Stomach smooth muscle (tissue), 2 donors: Measurements from ENCODE around the gene EGFR.
"Not testable (repeated sequence)": the region's sequence is repeated elsewhere in the genome, so short reads cannot be mapped to it uniquely, and the experiment has no call there.

ENCODE experiments used
- H3K27ac ChIP-seq: one replicate; pipeline ENCODE4 v1.7.0; 2013; ENCODE audit warnings: mild to moderate bottlenecking, low read length, inconsistent platforms
- H3K27me3 ChIP-seq, 2 donors: one replicate each; pipeline ENCODE4 v1.7.0; 2013; ENCODE audit warnings: low read length in 2 of 2; ENCODE audit not compliant: insufficient read depth in 2 of 2, control insufficient read depth in 1 of 2
- H3K36me3 ChIP-seq, 2 donors: one replicate each; pipeline ENCODE4 v1.7.0; 2013; ENCODE audit warnings: low read length in 2 of 2; ENCODE audit not compliant: control insufficient read depth in 2 of 2, insufficient read depth in 2 of 2
- H3K4me1 ChIP-seq: one replicate; pipeline ENCODE4 v1.7.0; 2013; ENCODE audit warnings: low read length; ENCODE audit not compliant: control insufficient read depth, insufficient read depth
- H3K4me3 ChIP-seq, 2 donors: one replicate each; pipeline ENCODE4 v1.7.0; 2013; ENCODE audit warnings: low read length in 2 of 2
- H3K9ac ChIP-seq, 2 donors: one replicate each; pipeline ENCODE4 v1.7.0; 2013; ENCODE audit warnings: low read length in 2 of 2, mild to moderate bottlenecking in 1 of 2
- H3K9me3 ChIP-seq, 2 donors: one replicate each; pipeline ENCODE4 v1.7.0; 2013; ENCODE audit warnings: low read length in 2 of 2; ENCODE audit not compliant: control insufficient read depth in 2 of 2
- donor health status: healthy.
- donor health status: Pancreatic carcinoma.

EGFR gene

GRCh38 chr7:55160539-55160938 is 141.7 kb downstream of the EGFR start:
- no peaks in the 10 kb centered on the region for H3K27me3 ChIP-seq
- no peaks in the 10 kb centered on the region for H3K9me3 ChIP-seq
- H3K9ac ChIP-seq = no peak overlapping the region
- no peak overlapping the region for H3K4me3 ChIP-seq
- H3K36me3 ChIP-seq = peaks cover 51 to 78% of the 10 kb centered on the region in 2 donors
- no peaks in the 10 kb centered on the region for H3K4me1 ChIP-seq
- no peak overlapping the region for H3K27ac ChIP-seq

GRCh38 chr7:55161154-55161687 is 142.4 kb downstream of the EGFR start:
- no peak overlapping the region for H3K9ac ChIP-seq
- H3K4me1 ChIP-seq = no peaks in the 10 kb centered on the region
- H3K9me3 ChIP-seq = no peaks in the 10 kb centered on the region
- H3K27me3 ChIP-seq = no peaks in the 10 kb centered on the region
- H3K4me3 ChIP-seq = no peak overlapping the region
- H3K36me3 ChIP-seq = peaks cover 47 to 76% of the 10 kb centered on the region in 2 donors
- H3K27ac ChIP-seq = no peak overlapping the region

- peaks cover 43 to 70% of the 10 kb centered on the region in 2 donors for H3K36me3 ChIP-seq
- no peak overlapping the region for H3K9ac ChIP-seq
- no peaks in the 10 kb centered on the region for H3K9me3 ChIP-seq
- H3K4me1 ChIP-seq = no peaks in the 10 kb centered on the region
- no peak overlapping the region for H3K27ac ChIP-seq
- H3K4me3 ChIP-seq = no peak overlapping the region
- no peaks in the 10 kb centered on the region for H3K27me3 ChIP-seq
Observed at GRCh38 chr7:55162476-55162875, 143.7 kb downstream of the EGFR start.

GRCh38 chr7:55163733-55164132 is 144.9 kb downstream of the EGFR start:
- no peaks in the 10 kb centered on the region for H3K4me1 ChIP-seq
- peaks cover 35 to 58% of the 10 kb centered on the region in 2 donors for H3K36me3 ChIP-seq
- H3K9ac ChIP-seq = no peak overlapping the region
- no peak overlapping the region for H3K4me3 ChIP-seq
- no peak overlapping the region for H3K27ac ChIP-seq
- H3K27me3 ChIP-seq = no peaks in the 10 kb centered on the region
- no peaks in the 10 kb centered on the region for H3K9me3 ChIP-seq

- no peak overlapping the region for H3K27ac ChIP-seq
- no peak overlapping the region for H3K4me3 ChIP-seq
- peaks cover 29 to 50% of the 10 kb centered on the region in 2 donors for H3K36me3 ChIP-seq
Observed at GRCh38 chr7:55164527-55164926, 145.7 kb downstream of the EGFR start.

GRCh38 chr7:55165176-55165861 is 146.5 kb downstream of the EGFR start:
- peaks cover 25 to 51% of the 10 kb centered on the region in 2 donors for H3K36me3 ChIP-seq
- H3K27me3 ChIP-seq = no peaks in the 10 kb centered on the region
- no peaks in the 10 kb centered on the region for H3K9me3 ChIP-seq
- H3K4me3 ChIP-seq = no peak overlapping the region
- no peaks in the 10 kb centered on the region for H3K4me1 ChIP-seq
- H3K9ac ChIP-seq = no peak overlapping the region
- H3K27ac ChIP-seq = no peak overlapping the region

More at GRCh38 chr7:55164527-55164926, 145.7 kb downstream of the EGFR start:
- no peaks in the 10 kb centered on the region for H3K9me3 ChIP-seq
- H3K27me3 ChIP-seq = no peaks in the 10 kb centered on the region
- no peaks in the 10 kb centered on the region for H3K4me1 ChIP-seq
- no peak overlapping the region for H3K9ac ChIP-seq

GRCh38 chr7:55167296-55167695 is 148.5 kb downstream of the EGFR start:
- H3K27me3 ChIP-seq, H3K27ac ChIP-seq, H3K4me1 ChIP-seq, H3K4me3 ChIP-seq, H3K9ac ChIP-seq, H3K9me3 ChIP-seq: not testable (repeated sequence)
- peaks cover 30 to 53% of the 10 kb centered on the region in 2 donors for H3K36me3 ChIP-seq

GRCh38 chr7:55170335-55171069 is 151.7 kb downstream of the EGFR start:
- Histone ChIP-seq H3K4me1 (no peaks in the 10 kb centered on the region), H3K9ac (no peak overlapping the region), H3K4me3 (no peak overlapping the region), H3K9me3 (no peaks in the 10 kb centered on the region), H3K36me3 (peaks cover 52 to 59% of the 10 kb centered on the region in 2 donors), H3K27ac (no peak overlapping the region), H3K27me3 (no peaks in the 10 kb centered on the region)

GRCh38 chr7:55171157-55171556 is 152.3 kb downstream of the EGFR start:
- no peaks in the 10 kb centered on the region for H3K4me1 ChIP-seq
- no peaks in the 10 kb centered on the region for H3K9me3 ChIP-seq
- H3K27me3 ChIP-seq = no peaks in the 10 kb centered on the region
- no peak overlapping the region for H3K27ac ChIP-seq
- no peak overlapping the region for H3K4me3 ChIP-seq
- peaks cover 54% of the 10 kb centered on the region in 2 donors for H3K36me3 ChIP-seq
- no peak overlapping the region for H3K9ac ChIP-seq

- Histone ChIP-seq H3K9me3 (no peaks in the 10 kb centered on the region), H3K9ac (no peak overlapping the region), H3K36me3 (peaks cover 51 to 54% of the 10 kb centered on the region in 2 donors), H3K4me1 (peaks cover 2% of the 10 kb centered on the region), H3K27me3 (no peaks in the 10 kb centered on the region), H3K4me3 (no peak overlapping the region), H3K27ac (no peak overlapping the region)
Observed at GRCh38 chr7:55172161-55172560, 153.3 kb downstream of the EGFR start.
